Mesendoderm (in vitro differentiated cells): ENCODE results near the gene CLEC17A.

Experiments used
- DNase-seq: peaks from one replicate; pipeline ENCODE4 v3.0.0; 2013
- H2AK5ac ChIP-seq: 2 replicates; pipeline ENCODE4 v1.6.1; 2013; ENCODE audit warnings: low read length, inconsistent platforms
- H2BK120ac ChIP-seq: 2 replicates; pipeline ENCODE4 v1.6.1; 2013; ENCODE audit warnings: low read depth, mild to moderate bottlenecking, low read length, moderate library complexity, mixed read lengths
- H2BK15ac ChIP-seq: replicated peaks from 2 replicates; pipeline ENCODE4 v1.6.1; 2013; ENCODE audit warnings: low read depth, mild to moderate bottlenecking, moderate library complexity
- H2BK5ac ChIP-seq: 2 replicates; pipeline ENCODE4 v1.6.1; 2013; ENCODE audit warnings: low read length, inconsistent platforms
- H3K18ac ChIP-seq: 2 replicates; pipeline ENCODE4 v1.6.1; 2013; ENCODE audit warnings: mild to moderate bottlenecking, low read length, mixed read lengths
- H3K23ac ChIP-seq: one replicate; pipeline ENCODE4 v1.6.1; 2013; ENCODE audit warnings: low read length
- H3K27ac ChIP-seq: 2 replicates; pipeline ENCODE4 v1.5.1; 2013; ENCODE audit warnings: low read depth, mild to moderate bottlenecking, inconsistent platforms, low read length, moderate library complexity
- H3K27me3 ChIP-seq: 2 replicates; pipeline ENCODE4 v1.6.1; 2013; ENCODE audit warnings: low read length, control low read depth, mild to moderate bottlenecking, inconsistent platforms; ENCODE audit not compliant: insufficient read depth, poor library complexity
- H3K36me3 ChIP-seq: 2 replicates; pipeline ENCODE4 v1.6.1; 2013; ENCODE audit warnings: low read length, inconsistent platforms; ENCODE audit not compliant: control insufficient read depth, insufficient read depth
- H3K4ac ChIP-seq: one replicate; pipeline ENCODE4 v1.6.1; 2013; ENCODE audit warnings: low read depth, mild to moderate bottlenecking, low read length, moderate library complexity
- H3K4me1 ChIP-seq: 2 replicates; pipeline ENCODE4 v1.6.1; 2013; ENCODE audit warnings: low read depth, low read length, inconsistent platforms; ENCODE audit not compliant: control insufficient read depth
- H3K4me2 ChIP-seq: 2 replicates; pipeline ENCODE4 v1.6.1; 2013; ENCODE audit warnings: low read length
- H3K4me3 ChIP-seq: 2 replicates; pipeline ENCODE4 v1.5.1; 2013; ENCODE audit warnings: mild to moderate bottlenecking, low read length
- H3K56ac ChIP-seq: one replicate; pipeline ENCODE4 v1.6.1; 2013; ENCODE audit warnings: low read length
- H3K79me1 ChIP-seq: 2 replicates; pipeline ENCODE4 v1.6.1; 2013; ENCODE audit warnings: low read length, inconsistent platforms
- H3K79me2 ChIP-seq: 2 replicates; pipeline ENCODE4 v1.6.1; 2013; ENCODE audit warnings: mild to moderate bottlenecking, low read length; ENCODE audit not compliant: control insufficient read depth, insufficient read depth
- H3K9ac ChIP-seq: 2 replicates; pipeline ENCODE4 v1.6.1; 2013; ENCODE audit warnings: low read length, inconsistent platforms
- H4K5ac ChIP-seq: one replicate; pipeline ENCODE4 v1.6.1; 2013; ENCODE audit warnings: low read length
- H4K8ac ChIP-seq: one replicate; pipeline ENCODE4 v1.6.1; 2013; ENCODE audit warnings: low read depth, mild to moderate bottlenecking, control low read depth, low read length, moderate library complexity
- WGBS: extraction: QIAGEN DNeasy Blood & Tissue Kit; methylation state at CpG from one replicate; pipeline ENCODE4 v1.1.7; 2013; ENCODE audit warnings: low lambda C conversion rate, missing lambda C conversion rate; ENCODE audit not compliant: insufficient coverage; ENCODE audit errors: extremely low coverage; 5-methylcytosine and 5-hydroxymethylcytosine counted together

Gene CLEC17A

DNA sequence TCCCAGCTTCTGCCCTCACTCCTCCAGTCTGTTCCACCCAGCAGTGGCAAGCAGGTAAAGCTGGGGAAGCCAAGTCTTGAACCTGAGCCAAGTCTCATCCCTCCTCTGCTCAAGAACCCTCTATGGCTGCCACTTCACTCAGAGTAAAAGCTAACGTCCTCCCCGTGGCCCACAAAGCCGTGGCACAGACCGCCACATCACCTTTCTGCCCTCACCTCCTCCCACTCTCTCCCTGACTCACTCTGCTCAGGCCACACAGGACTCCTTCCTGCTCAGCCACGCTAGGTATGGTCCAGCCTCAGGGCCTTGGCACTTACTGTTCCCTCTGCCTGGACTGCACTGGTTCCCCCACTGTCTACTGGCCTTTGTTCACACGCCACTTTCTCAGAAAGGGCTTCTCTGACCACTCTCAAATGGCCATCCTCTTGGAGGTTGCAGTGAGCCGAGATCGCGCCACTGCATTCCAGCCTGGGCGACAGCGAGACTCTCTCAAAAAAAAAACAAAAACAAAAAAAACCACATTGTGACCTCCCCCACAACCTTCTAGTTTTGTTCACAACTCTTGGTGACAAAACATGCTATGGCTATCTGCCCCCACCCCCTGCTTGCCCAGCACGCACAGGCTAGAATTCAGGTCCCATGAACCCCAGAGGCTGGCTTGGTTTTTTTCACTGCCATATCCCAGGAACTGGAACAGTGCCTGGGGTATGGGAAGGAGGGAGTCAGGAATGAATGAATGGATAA, 26.8 kb upstream of the CLEC17A start:
- H3K4me3 ChIP-seq, result no peak overlapping the region
- no peak overlapping the region for H3K4ac ChIP-seq
- H3K36me3 ChIP-seq, result no peaks in the 10 kb centered on the region
- no peak overlapping the region for H3K27ac ChIP-seq
- H3K27me3 ChIP-seq, result no peaks in the 10 kb centered on the region
- peaks cover 12% of the 10 kb centered on the region for H3K79me2 ChIP-seq
- no peak for DNase-seq
- no CpG with 5 or more reads among the region's 12 CpGs for WGBS
- H3K18ac ChIP-seq, result no peak overlapping the region
- H3K4me2 ChIP-seq, result no peak overlapping the region
- H3K9ac ChIP-seq, result no peak overlapping the region
- H4K8ac ChIP-seq, result no peak overlapping the region
- no peak overlapping the region for H3K23ac ChIP-seq
- H3K56ac ChIP-seq, result no peak overlapping the region
- H3K79me1 ChIP-seq, result peaks cover 18% of the 10 kb centered on the region
- H2BK5ac ChIP-seq, result no peak overlapping the region
- H4K5ac ChIP-seq, result no peak overlapping the region
- no peak overlapping the region for H2AK5ac ChIP-seq
- no peak overlapping the region for H2BK15ac ChIP-seq
- no peak overlapping the region for H2BK120ac ChIP-seq
- peaks cover 2% of the 10 kb centered on the region for H3K4me1 ChIP-seq

GRCh38 chr19:14556662-14557188, 26.2 kb upstream of the CLEC17A start:
- no peak overlapping the region for H4K8ac ChIP-seq
- peak overlapping the region; percentile 37 for H3K9ac ChIP-seq
- WGBS, result no CpG with 5 or more reads among the region's 18 CpGs
- H3K27ac ChIP-seq, result no peak overlapping the region
- H2BK5ac ChIP-seq, result no peak overlapping the region
- H2AK5ac ChIP-seq, result no peak overlapping the region
- no peaks in the 10 kb centered on the region for H3K36me3 ChIP-seq
- H3K4me3 ChIP-seq, result no peak overlapping the region
- H2BK15ac ChIP-seq, result no peak overlapping the region
- H3K4ac ChIP-seq, result no peak overlapping the region
- H3K4me1 ChIP-seq, result peaks cover 2% of the 10 kb centered on the region
- no peak overlapping the region for H3K18ac ChIP-seq
- H3K79me2 ChIP-seq, result peaks cover 12% of the 10 kb centered on the region
- no peak overlapping the region for H3K4me2 ChIP-seq
- H3K79me1 ChIP-seq, result peaks cover 18% of the 10 kb centered on the region
- H3K27me3 ChIP-seq, result no peaks in the 10 kb centered on the region
- H4K5ac ChIP-seq, result no peak overlapping the region
- H2BK120ac ChIP-seq, result no peak overlapping the region
- peak overlapping the region; percentile 54 for H3K56ac ChIP-seq
- peak; percentile 88 for DNase-seq
- no peak overlapping the region for H3K23ac ChIP-seq

DNA sequence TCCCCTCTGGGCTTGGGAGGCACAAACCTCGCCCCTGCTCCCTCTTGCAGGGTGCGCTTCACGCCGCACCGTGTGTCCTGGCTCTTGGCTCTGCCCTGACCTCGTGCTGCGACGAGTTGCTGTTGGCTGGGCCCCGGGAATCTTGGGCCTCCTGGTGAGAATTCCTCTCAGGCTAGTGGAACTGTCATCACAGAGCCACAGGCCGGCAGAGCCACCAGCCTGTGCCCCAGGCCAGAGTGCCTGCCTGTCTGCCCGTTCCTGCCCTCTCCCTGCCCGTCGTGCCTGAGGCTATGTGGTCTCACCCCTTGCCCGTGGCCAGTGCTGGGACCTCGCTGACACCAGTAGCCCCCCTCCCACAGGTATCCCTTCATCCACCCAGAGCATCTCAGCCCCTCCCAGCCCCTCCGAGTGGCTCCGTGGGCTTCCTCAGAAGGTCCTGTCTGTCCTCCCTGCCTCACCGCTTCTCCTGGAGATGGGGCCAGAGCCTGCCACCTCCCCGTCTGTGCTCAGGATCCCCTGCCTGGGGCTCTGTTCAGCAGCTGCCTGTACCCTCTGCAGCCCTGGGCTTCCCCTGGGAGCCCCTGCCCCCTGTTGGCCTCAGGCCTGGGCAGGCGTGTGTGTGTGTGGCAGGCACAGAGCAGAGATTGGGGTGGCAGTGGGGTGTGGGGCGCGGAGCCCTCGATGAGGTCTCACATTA, 24.4 kb upstream of the CLEC17A start:
- Histone ChIP-seq H3K79me2 (peaks cover 12% of the 10 kb centered on the region), H3K27ac (peak overlapping the region; percentile 32), H2AK5ac (no peak overlapping the region), H3K4me2 (no peak overlapping the region), H2BK5ac (no peak overlapping the region), H4K5ac (no peak overlapping the region), H3K4me1 (peaks cover 7% of the 10 kb centered on the region), H3K9ac (peak overlapping the region; percentile 17), H3K36me3 (no peaks in the 10 kb centered on the region), H3K4ac (no peak overlapping the region), H3K27me3 (no peaks in the 10 kb centered on the region), H2BK120ac (no peak overlapping the region), H4K8ac (no peak overlapping the region), H3K56ac (peak overlapping the region; percentile 73), H3K79me1 (peaks cover 10% of the 10 kb centered on the region), H3K23ac (no peak overlapping the region), H3K4me3 (no peak overlapping the region), H2BK15ac (no peak overlapping the region), H3K18ac (no peak overlapping the region)
- no CpG with 5 or more reads among the region's 23 CpGs for WGBS
- no peak for DNase-seq

DNA sequence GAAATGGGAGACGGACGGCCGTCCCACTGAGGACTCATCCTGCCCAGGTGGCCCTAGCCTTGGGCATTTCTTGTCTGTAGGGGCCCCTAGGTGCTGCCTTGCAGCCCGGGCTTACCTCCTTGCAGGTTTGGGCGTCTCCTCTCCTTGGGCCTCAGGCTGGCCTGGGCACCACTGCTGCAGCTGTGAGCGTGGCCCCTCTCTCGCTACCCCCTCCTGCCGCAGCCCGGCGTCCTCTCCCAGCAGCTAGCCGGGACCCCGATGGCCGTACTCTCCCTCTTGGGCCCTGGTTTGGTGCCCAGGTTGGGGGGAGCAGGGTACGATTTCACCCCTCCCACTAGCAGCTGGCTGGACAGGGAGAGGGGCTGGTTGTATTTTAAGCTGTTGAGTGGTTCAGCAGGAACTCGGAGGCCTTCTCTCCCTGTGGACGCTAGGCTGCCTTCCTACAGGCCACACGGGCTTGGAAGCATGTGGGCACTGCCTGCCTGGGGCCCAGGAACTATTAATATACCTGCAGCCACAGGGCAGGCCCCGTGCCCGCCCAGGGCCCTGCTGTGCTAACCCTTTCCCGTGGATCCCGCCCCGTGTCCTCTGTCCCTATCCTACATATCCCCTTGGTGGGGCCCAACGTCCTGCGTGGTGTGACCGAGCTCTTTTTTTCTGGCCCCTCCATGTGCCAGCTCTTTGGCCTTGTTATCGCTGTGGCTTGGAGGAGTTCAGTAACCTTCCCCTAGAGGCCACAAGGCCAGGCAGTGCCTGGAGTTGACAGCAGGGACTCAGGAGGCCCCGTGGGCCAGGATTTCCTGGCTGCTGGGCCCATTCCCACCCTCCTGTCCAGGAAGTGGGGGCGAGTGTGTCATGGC, 22.7 kb upstream of the CLEC17A start:
- peaks cover 7% of the 10 kb centered on the region for H3K4me1 ChIP-seq
- peak overlapping the region; percentile 25 for H3K27ac ChIP-seq
- H3K18ac ChIP-seq, result no peak overlapping the region
- no peak overlapping the region for H3K4ac ChIP-seq
- peaks cover 12% of the 10 kb centered on the region for H3K79me2 ChIP-seq
- H3K9ac ChIP-seq, result peak overlapping the region; percentile 42
- WGBS, result no CpG with 5 or more reads among the region's 28 CpGs
- H3K4me3 ChIP-seq, result no peak overlapping the region
- H3K36me3 ChIP-seq, result no peaks in the 10 kb centered on the region
- no peak overlapping the region for H4K5ac ChIP-seq
- H2BK5ac ChIP-seq, result no peak overlapping the region
- no peaks in the 10 kb centered on the region for H3K27me3 ChIP-seq
- DNase-seq, result no peak
- no peak overlapping the region for H3K4me2 ChIP-seq
- no peak overlapping the region for H3K23ac ChIP-seq
- H2BK120ac ChIP-seq, result no peak overlapping the region
- peak overlapping the region; percentile 73 for H3K56ac ChIP-seq
- H2BK15ac ChIP-seq, result no peak overlapping the region
- no peak overlapping the region for H4K8ac ChIP-seq
- peaks cover 10% of the 10 kb centered on the region for H3K79me1 ChIP-seq
- peak overlapping the region; percentile 38 for H2AK5ac ChIP-seq

DNA sequence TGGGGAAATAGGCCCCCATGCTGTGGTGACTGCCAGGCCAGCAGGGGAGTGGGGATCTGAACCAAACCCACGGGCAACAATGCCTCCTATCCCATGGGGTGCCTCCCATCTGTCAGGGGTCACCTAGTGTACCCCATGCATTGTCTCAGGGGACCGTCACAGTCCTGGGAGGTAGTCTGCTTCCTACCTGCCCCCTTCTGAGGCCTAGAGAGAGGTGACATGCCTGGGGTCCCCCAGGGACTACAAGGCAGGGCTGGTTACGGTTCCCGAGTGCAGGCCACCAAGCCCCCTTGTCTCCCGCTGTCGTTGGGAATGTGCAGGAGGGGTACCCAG, 22.1 kb upstream of the CLEC17A start:
- H2BK15ac ChIP-seq, result no peak overlapping the region
- H3K4ac ChIP-seq, result no peak overlapping the region
- H3K4me2 ChIP-seq, result no peak overlapping the region
- peak overlapping the region; percentile 42 for H3K9ac ChIP-seq
- DNase-seq, result no peak
- H3K27me3 ChIP-seq, result no peaks in the 10 kb centered on the region
- no peak overlapping the region for H2BK120ac ChIP-seq
- no peak overlapping the region for H4K8ac ChIP-seq
- H3K4me1 ChIP-seq, result peaks cover 7% of the 10 kb centered on the region
- peaks cover 10% of the 10 kb centered on the region for H3K79me1 ChIP-seq
- no peak overlapping the region for H3K27ac ChIP-seq
- H3K18ac ChIP-seq, result no peak overlapping the region
- H2BK5ac ChIP-seq, result no peak overlapping the region
- no CpG with 5 or more reads among the region's 6 CpGs for WGBS
- H3K36me3 ChIP-seq, result no peaks in the 10 kb centered on the region
- H2AK5ac ChIP-seq, result peak overlapping the region; percentile 38
- peak overlapping the region; percentile 73 for H3K56ac ChIP-seq
- no peak overlapping the region for H3K23ac ChIP-seq
- peaks cover 12% of the 10 kb centered on the region for H3K79me2 ChIP-seq
- no peak overlapping the region for H3K4me3 ChIP-seq
- H4K5ac ChIP-seq, result no peak overlapping the region
